ENCODE results near the gene UGT1A9. TPM values are rescaled to one million over a fixed set of nuclear protein-coding genes. Genes with fewer than 3 reads are reported as not detected.

The UGT1A9 gene
- total RNA-seq, 1 experiment from 2014 or later, result not detected

DNA sequence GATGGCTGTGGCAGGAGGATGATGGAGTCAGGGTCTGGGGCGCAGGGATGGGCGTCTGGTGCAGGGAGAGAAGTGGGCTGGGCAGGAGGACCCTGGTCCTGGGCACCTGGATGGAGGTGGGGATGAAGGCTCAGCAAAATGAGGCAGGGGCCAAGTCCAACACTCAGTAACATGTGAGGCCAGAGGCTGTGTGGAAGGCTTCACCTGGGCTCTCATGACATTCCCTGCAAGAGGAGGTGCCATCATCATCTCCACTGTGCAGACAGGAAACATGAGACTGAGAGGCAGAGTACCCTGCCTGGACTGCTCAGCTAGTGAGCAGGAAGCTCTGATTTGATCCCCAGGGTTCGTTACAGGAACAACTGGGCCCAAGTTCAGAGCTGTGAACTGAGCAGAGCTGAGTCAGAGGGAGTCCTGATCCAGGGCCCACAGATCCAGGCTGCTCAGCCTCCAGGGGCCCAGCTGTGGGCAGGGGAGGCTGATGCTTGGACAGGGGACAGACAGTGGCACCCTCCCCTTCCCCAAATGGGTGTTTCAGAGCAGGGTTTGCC, 145.7 kb downstream of the UGT1A9 start:
- no peak for DNase-seq (ENCODE audit: low read depth, low spot score)
- in situ Hi-C loops (cut with HindIII; ENCODE audit: low pct_unique_long_range_greater_than_20kb, low sequenced_read_pairs), result no loop called here

DNA sequence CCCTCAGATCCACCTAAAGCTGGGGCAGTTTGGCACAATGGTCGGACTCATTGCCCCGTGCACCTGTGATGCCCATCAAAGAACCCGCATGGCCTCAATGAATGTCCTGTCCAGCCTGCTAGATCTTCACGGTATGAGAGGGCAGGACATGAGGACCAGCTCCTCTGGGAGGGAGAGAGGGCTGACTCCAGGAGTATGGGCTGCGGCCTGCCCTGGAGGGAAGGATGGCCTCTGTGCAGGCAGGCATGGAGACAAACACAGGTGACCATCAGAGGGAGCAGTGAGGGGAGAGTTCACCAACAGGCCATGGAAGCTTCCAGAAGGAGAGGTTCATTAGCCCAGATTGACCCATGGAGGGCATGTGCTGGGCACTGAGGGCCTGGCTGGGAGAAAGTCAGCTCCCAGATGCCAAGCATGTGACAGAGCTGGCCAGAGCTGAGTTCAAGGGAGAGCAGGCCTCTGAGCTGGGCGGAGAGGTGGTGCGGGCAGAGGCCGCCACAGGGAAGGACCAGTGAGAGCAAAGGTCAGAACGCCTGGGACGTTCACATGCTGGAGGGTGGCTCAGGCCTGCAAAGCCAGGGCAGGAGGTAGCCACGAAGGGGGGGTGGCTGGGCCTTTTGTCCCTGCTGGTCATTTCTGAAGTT, 146.4 kb downstream of the UGT1A9 start:
- no peak for DNase-seq (ENCODE audit: low read depth, low spot score)
- in situ Hi-C loops (cut with HindIII; ENCODE audit: low pct_unique_long_range_greater_than_20kb, low sequenced_read_pairs), result no loop called here

DNA sequence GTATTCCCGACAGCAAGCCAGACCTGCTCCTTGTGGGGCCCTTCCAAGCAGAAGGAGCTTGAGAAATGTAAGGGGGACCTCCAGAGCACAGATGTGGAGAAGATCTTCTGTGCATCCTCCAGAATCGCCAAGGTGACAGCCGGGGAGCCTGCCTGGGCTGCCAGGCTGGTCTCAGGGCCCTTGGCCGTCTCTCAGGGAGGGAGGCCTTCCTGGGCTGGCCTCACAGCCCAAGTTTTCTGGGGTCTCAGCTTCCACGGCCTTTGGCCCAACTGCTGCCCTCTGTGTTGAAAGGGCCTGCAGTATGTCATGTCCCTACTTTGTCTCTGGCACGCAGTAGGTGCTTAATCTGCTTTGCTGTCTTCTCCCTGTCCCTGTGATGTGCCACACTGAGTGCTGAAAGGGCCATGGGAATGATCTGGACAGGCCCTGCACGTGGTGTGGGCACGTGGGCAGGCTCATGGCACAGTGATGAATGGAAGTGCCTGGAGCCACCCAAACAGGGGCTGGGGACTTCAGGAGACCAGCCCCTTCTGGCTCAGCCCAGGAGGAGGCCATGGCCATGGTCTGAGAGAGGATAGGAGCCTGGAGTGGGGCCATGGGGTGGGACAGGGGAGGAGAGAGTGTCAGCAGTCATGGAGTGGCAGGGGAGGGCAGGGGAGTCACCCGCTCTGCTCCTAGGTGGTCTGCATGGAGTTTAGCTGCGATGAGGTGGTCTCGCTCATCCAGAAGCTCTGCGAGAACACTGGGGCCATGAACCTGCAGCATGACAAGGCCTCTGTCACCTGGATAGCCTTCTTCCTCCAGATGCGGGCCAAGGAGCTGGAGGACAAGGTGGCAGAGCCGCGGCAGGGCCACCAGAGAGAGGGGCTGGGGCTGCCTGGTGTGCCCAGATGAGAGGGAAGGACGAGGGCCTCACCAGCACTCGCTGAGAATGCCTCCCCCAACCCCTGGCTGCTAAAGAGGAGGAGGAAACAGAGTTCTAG, 147.2 kb downstream of the UGT1A9 start:
- in situ Hi-C loops (cut with HindIII; ENCODE audit: low pct_unique_long_range_greater_than_20kb, low sequenced_read_pairs), result no loop called here
- no peak for DNase-seq (ENCODE audit: low read depth, low spot score)

DNA sequence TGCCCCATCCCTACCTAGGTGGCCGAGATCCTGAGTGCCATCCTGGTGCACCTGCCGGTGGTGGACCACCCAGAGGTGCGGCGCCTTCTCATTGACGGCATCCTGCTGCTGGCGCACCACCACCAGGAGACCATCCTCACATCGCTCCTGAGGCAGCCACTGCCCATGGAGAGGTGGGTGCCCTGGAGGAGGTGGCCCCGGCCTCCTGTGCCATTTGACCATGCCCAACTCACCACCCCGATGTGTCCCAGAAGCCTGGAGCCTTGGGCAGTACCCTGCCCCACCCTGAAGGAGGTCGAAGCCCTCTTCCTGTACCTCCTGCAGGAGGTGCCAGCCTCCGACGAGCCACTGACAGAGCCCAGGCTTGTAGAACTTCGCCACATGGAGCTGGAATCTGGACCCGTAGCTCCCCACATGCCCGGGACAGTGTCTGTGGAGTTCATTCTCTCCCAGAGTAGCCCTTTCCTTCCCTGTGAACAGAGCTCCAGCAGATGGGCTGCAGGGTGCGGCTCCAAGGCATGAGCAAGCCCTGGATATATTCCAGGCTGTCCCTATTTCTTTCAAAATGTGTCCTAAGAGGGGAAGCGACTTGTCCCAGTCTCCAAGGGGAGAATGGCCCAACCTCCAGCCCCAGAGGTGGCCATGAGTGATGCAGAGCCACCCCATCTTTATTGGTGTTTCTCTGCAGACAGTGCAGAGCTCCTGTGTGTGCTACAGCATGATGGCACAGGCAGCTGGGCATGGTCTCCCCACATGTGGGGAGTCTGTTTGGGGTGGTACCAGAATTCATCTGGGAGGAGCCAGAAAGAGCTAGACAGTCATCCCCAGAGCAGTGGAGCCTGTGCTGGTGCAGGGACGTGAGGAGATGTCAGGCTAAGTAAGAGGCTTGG, 148.4 kb downstream of the UGT1A9 start:
- in situ Hi-C loops (cut with HindIII; ENCODE audit: low pct_unique_long_range_greater_than_20kb, low sequenced_read_pairs), result no loop called here

DNA sequence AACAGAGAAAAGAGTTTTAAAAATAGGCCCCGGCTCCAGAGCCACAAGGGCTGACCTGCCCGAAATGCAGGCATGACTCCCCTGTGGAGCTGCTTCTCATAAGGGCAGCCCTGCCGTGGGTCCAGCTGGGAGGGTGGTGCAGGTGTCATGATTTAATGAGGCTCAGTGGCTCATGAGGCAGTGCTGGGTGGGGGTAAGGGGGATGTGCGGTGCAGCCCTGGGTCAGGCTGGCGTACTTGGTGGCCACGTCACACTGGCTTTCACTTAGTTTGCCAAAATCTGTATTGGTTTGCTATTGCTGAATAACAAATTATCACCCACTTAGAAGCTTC, 149.0 kb downstream of the UGT1A9 start:
- in situ Hi-C loops (cut with HindIII; ENCODE audit: low pct_unique_long_range_greater_than_20kb, low sequenced_read_pairs), result no loop called here
- no peak for DNase-seq (ENCODE audit: low read depth, low spot score)

More for the DNA sequence above, 148.4 kb downstream of the UGT1A9 start:
- DNase-seq (ENCODE audit: low read depth, low spot score), result no peak

DNA sequence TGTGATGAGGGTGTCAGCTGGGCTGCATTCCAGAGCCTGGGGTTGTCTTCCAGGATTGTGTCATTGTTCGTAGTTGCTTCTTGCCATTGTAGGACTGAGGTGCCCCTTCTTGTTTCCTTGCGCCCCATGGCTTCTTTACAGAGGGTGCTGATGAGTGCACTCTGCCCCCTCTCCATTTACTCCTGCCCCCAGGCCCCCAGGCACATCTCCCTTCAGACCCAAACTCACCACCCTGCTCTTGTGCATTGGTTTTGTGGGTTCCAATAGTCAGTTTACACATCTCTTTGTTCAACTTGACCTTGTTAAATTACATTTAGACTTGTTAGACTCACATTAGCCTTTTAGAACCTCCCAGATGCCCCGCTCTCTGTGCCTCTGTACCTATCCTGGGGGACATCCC, 149.5 kb downstream of the UGT1A9 start:
- in situ Hi-C loops (cut with HindIII; ENCODE audit: low pct_unique_long_range_greater_than_20kb, low sequenced_read_pairs), result no loop called here
- DNase-seq (ENCODE audit: low read depth, low spot score), result no peak

DNA sequence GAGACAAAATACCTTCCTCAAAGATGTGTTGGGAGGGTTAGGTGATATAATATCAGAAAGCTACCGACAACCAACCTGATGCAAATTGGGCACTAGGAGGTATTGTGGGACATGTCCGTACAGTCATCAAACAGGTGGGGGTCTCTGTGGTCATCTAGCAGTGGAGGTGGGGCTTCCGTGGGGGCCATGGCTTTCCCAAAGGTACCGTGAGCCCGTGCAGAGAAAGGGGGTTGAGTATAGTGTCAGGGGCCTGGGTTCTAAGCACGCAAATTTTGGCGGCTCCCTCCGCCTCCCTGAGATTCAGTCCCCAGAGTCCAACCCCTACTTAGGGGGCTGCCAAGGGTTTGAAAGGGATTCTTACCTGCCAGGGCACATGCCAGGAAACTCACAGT, 150.0 kb downstream of the UGT1A9 start:
- in situ Hi-C loops (cut with HindIII; ENCODE audit: low pct_unique_long_range_greater_than_20kb, low sequenced_read_pairs), result no loop called here

DNA sequence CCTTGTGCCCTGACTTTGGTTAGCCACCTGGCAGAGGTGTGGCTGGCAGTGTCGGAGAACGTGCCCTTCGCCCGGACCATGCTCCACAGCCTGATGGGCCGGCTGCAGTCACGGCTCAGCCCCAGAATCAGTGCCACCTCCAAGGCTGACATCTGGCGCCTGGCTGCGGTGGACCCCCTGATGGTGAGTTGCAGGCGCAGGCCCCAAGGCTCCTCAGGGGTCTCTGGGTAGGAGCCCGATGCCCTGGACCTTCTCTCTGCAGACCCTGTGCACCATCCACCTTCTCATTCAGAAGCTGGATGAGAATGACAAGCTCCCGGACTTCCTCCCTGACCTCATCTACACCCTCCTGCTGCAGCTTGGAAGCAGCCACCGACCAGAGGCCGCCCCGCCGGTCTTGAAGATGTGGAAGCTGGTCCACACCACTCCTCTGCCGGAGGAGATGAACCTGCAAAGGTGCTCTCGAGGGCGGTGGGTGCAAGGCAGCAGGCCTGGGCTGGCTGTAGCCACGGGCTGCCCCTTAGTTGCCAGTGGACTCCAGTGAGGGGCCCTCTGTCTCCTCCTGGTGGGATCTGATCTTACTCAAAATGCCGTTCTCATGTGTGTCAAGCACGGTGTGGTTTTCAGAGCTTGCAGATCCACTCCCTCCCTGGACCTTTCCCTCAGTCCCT, 150.5 kb downstream of the UGT1A9 start:
- DNase-seq (ENCODE audit: low read depth, low spot score), result no peak
- in situ Hi-C loops (cut with HindIII; ENCODE audit: low pct_unique_long_range_greater_than_20kb, low sequenced_read_pairs), result no loop called here

More for the DNA sequence above, 150.0 kb downstream of the UGT1A9 start:
- DNase-seq (ENCODE audit: low read depth, low spot score), result no peak

Other genes with a start within 250 kb of the UGT1A9 start
- gene USP40, start 105.1 kb upstream of the UGT1A9 start, total RNA-seq (2014; rRNA removed; shearing (Covaris generic)), result 36.9 and 38.3 TPM in 2 replicates
- not detected in 2 replicates for gene UGT1A8, start 54.3 kb upstream of the UGT1A9 start, total RNA-seq (2014; rRNA removed; shearing (Covaris generic))
- gene UGT1A10, start 35.5 kb upstream of the UGT1A9 start, total RNA-seq (2014; rRNA removed; shearing (Covaris generic)), result not detected in 2 replicates
- not detected in 2 replicates for gene UGT1A7, start 10.0 kb downstream of the UGT1A9 start, total RNA-seq (2014; rRNA removed; shearing (Covaris generic))
- gene UGT1A6, start 21.0 kb downstream of the UGT1A9 start, total RNA-seq (2014; rRNA removed; shearing (Covaris generic)), result not detected in 2 replicates
- not detected in 2 replicates for gene UGT1A5, start 41.0 kb downstream of the UGT1A9 start, total RNA-seq (2014; rRNA removed; shearing (Covaris generic))
- gene UGT1A4, start 46.8 kb downstream of the UGT1A9 start, total RNA-seq (2014; rRNA removed; shearing (Covaris generic)), result not detected in 2 replicates
- gene UGT1A3, start 57.1 kb downstream of the UGT1A9 start, total RNA-seq (2014; rRNA removed; shearing (Covaris generic)), result not detected in 2 replicates
- gene UGT1A1, start 88.4 kb downstream of the UGT1A9 start, total RNA-seq (2014; rRNA removed; shearing (Covaris generic)), result not detected in 2 replicates
- 0.08 TPM in 1 of 2 replicates, not detected in the other for gene MROH2A, start 106.4 kb downstream of the UGT1A9 start, total RNA-seq (2014; rRNA removed; shearing (Covaris generic))
- gene HJURP, start 182.6 kb downstream of the UGT1A9 start, total RNA-seq (2014; rRNA removed; shearing (Covaris generic)), result 21.7 and 25.0 TPM in 2 replicates
- gene TRPM8, start 245.5 kb downstream of the UGT1A9 start, total RNA-seq (2014; rRNA removed; shearing (Covaris generic)), result 28.7 and 32.7 TPM in 2 replicates